ENCODE measurements around the gene PCDHGA2. TPM values are rescaled to one million over a fixed set of nuclear protein-coding genes. Genes with fewer than 3 reads are reported as not detected.

The PCDHGA2 gene
- total RNA-seq, 3 donors from 2014 or later, result 4.6 to 8.6 (median 6.2) TPM

- TF ChIP-seq POLR2A (IDR thresholded peaks at IDR 0.05) (no peak), CTCF (IDR thresholded peaks at IDR 0.05) (no peak), POLR2AphosphoS5 (IDR thresholded peaks at IDR 0.05) (no peak)
- no peaks in the 10 kb centered on the region for H3K27me3 ChIP-seq
- no peak for DNase-seq (ENCODE audit: low spot score in 2 of 2)
- H3K4me3 ChIP-seq, result peak overlapping the region in 1 of 3 donors; percentile 38
- no peaks in the 10 kb centered on the region for H3K4me1 ChIP-seq
- H3K9me3 ChIP-seq, result peaks cover 81 to 98% of the 10 kb centered on the region in 2 donors
- H3K36me3 ChIP-seq, result no peaks in the 10 kb centered on the region
- intact Hi-C loops (cut with DNase I; ENCODE audit: low total_unique reads), result no loop called here
- no peak overlapping the region for H3K27ac ChIP-seq
These were observed 27.7 kb downstream of the PCDHGA2 start for GRCh38 chr5:141366016-141366896.

DNA sequence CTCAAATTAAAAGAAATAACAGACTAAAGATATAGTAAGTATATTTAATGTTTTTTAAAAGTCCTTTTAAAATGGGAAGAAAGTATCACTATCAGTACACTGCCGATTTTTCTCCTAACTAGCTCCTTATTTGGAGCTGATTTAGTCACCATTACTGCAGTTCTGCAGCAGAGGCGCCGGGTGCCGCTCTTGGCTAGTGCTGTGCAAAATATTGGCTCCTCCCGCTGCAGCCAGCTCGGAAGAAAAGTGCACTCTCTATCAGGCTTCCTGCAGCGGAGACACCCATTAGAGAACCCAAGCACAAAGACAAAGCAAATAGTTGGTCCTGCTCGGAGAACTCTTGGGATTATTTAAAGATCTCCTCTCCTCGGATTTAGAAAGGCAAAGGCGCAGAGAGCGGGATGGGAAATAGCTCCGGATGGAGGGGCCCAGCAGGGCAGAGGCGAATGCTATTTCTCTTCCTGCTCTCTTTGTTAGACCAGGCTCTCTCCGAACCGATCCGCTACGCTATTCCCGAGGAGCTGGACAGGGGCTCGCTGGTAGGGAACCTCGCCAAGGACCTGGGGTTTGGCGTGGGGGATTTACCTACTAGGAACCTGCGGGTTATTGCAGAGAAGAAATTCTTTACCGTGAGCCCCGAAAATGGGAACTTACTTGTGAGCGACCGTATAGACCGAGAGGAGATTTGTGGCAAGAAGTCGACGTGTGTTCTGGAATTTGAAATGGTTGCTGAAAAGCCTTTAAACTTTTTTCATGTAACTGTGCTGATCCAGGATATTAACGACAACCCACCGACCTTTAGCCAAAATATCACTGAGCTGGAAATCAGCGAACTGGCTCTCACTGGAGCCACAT lies 31.7 kb downstream of the PCDHGA2 start, which contains the start of gene PCDHGB3:
PCDHGB3 (plus strand) TSS at position 249 of the 855 bp plus-strand sequence; CDS start at position 402, 153 bp downstream.
- Histone ChIP-seq H3K4me1 (no peaks in the 10 kb centered on the region), H3K4me3 (peak within 1 kb of the TSS; percentile 15 to 34 (median 17)), H3K36me3 (no peaks in the 10 kb centered on the region), H3K9me3 (peaks cover 87 to 100% of the 10 kb centered on the region in 2 donors), H3K27me3 (no peaks in the 10 kb centered on the region), H3K27ac (no peak within 1 kb of the TSS)
- TF ChIP-seq POLR2A (IDR thresholded peaks at IDR 0.05) (no peak), CTCF (IDR thresholded peaks at IDR 0.05) (no peak), POLR2AphosphoS5 (IDR thresholded peaks at IDR 0.05) (no peak)
- intact Hi-C loops (cut with DNase I; ENCODE audit: low total_unique reads), result no loop called here
- no peak for DNase-seq (ENCODE audit: low spot score in 2 of 2)

DNA sequence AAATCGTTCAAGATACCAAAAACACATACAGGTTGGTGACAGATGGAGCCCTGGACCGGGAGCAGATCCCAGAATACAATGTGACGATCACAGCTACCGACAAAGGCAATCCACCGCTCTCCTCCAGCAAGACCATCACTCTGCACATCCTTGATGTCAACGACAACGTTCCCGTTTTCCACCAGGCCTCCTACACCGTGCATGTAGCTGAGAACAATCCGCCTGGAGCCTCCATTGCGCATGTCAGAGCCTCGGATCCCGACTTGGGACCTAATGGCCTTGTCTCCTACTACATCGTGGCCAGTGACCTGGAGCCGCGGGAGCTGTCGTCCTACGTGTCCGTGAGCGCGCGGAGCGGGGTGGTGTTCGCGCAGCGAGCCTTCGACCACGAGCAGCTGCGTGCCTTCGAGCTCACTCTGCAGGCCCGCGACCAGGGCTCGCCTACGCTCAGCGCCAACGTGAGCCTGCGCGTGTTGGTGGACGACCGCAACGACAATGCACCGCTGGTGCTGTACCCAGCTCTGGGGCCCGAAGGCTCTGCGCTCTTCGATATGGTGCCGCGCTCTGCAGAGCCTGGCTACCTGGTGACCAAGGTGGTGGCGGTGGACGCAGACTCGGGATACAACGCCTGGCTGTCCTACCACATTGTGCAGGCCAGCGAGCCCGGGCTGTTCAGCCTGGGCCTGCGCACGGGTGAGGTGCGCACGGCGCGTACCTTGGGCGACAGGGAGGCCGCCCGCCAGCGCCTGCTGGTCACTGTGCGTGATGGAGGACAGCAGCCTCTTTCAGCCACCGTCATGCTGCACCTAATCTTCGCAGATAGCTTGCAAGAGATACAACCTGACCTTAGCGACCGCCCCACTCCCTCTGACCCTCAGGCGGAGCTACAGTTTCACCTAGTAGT lies 33.3 kb downstream of the PCDHGA2 start:
- Histone ChIP-seq H3K9me3 (peaks cover 87 to 99% of the 10 kb centered on the region in 2 donors), H3K4me3 (peak overlapping the region in 1 of 3 donors; percentile 9), H3K27me3 (no peaks in the 10 kb centered on the region), H3K4me1 (no peaks in the 10 kb centered on the region), H3K36me3 (no peaks in the 10 kb centered on the region), H3K27ac (no peak overlapping the region)
- TF ChIP-seq CTCF (IDR thresholded peaks at IDR 0.05), result no peak
- no peak for TF ChIP-seq POLR2A (IDR thresholded peaks at IDR 0.05)
- no peak for TF ChIP-seq POLR2AphosphoS5 (IDR thresholded peaks at IDR 0.05)
- intact Hi-C loops (cut with DNase I; ENCODE audit: low total_unique reads), result no loop called here
- no peak for DNase-seq (ENCODE audit: low spot score in 2 of 2)

DNA sequence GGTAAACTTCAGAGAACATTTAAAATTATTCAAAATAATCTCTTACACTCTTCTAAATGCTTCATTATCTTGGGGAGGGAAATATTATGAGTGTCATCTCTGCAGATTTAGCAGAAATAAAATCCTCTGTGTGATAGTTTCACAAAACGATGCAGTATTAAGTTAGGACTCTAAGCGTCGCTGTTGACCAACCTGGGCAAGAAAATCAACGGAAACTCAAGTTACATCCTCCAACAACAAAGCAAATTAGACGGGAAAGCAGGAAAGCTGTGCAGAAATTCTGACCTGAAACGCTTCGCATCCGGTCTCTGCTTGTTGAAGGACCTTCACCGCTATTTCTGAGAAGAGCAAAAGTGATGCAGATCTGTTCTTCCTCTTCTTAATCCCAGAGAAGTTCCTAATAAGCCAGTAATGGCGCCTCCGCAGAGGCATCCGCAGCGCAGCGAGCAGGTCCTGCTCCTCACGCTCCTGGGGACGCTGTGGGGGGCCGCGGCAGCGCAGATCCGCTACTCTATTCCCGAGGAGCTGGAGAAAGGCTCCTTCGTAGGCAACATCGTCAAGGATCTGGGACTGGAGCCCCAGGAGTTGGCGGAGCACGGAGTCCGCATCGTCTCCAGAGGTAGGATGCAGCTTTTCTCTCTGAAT lies 35.2 kb downstream of the PCDHGA2 start, which contains the start of gene PCDHGA6:
PCDHGA6 (plus strand) TSS at position 219 of the 645 bp plus-strand sequence; CDS start at position 412, 193 bp downstream.
- H3K27ac ChIP-seq, result no peak within 1 kb of the TSS
- intact Hi-C loops (cut with DNase I; ENCODE audit: low total_unique reads), result no loop called here
- TF ChIP-seq POLR2AphosphoS5 (IDR thresholded peaks at IDR 0.05) (no peak), CTCF (IDR thresholded peaks at IDR 0.05) (no peak)
- H3K9me3 ChIP-seq, result peaks cover 79 to 99% of the 10 kb centered on the region in 2 donors
- no peaks in the 10 kb centered on the region for H3K4me1 ChIP-seq
- H3K27me3 ChIP-seq, result no peaks in the 10 kb centered on the region
- DNase-seq (ENCODE audit: low spot score in 2 of 2), result no peak
- H3K4me3 ChIP-seq, result peak within 1 kb of the TSS; percentile 19 to 55 (median 30)
- H3K36me3 ChIP-seq, result no peaks in the 10 kb centered on the region

Measured in breast epithelium (tissue), 4 donors.